SK-N-SH (cell line): ENCODE measurements around the gene SLC23A3. TPM values are rescaled to one million over a fixed set of nuclear protein-coding genes. Genes with fewer than 3 reads are reported as not detected.

ENCODE experiments used
- CTCF ChIA-PET: fragments of 300-600, 350-600 bp; formaldehyde crosslinking; extraction: SDS; loops from one replicate; lab custom pipeline; 2021; lab: Yijun Ruan, JAX
- POLR2A ChIA-PET: fragments of 350-600 bp; sonication (Branson Sonifier 250); formaldehyde crosslinking; extraction: SDS; loops from one replicate; lab custom pipeline; 2020; ENCODE audit warnings: antibody characterized with exemption, inconsistent platforms; lab: Yijun Ruan, JAX
- DNase-seq: peaks from one replicate; pipeline ENCODE4 v3.0.0; 2012
- H2AFZ ChIP-seq: fragments of 200-600 bp; sonication (generic); 2 replicates; pipeline ENCODE4 v1.8.1; 2016; ENCODE audit warnings: antibody characterized with exemption, mild to moderate bottlenecking, low read depth
- H3F3A ChIP-seq: fragments of 200-600 bp; sonication (generic); replicated peaks from 2 replicates; pipeline ENCODE3; 2016; ENCODE audit warnings: antibody characterized with exemption, mild to moderate bottlenecking; ENCODE audit not compliant: insufficient read depth
- H3K27ac ChIP-seq, 2 experiments: fragments of 200-500 bp in 1 of 2; fragments of 200-600 bp in 1 of 2; sonication (Bioruptor generic) in 1 of 2; sonication (generic), shearing (Covaris generic) in 1 of 2; 2 replicates each; pipeline versions ENCODE4 v1.5.1 to v1.6.1; 2014 to 2016; ENCODE audit warnings: low read depth in 2 of 2, inconsistent platforms in 1 of 2, low read length in 1 of 2, mild to moderate bottlenecking in 1 of 2, mixed read lengths in 1 of 2
- H3K27me3 ChIP-seq: fragments of 200-600 bp; sonication (generic), shearing (Covaris generic); 2 replicates; pipeline ENCODE4 v1.6.1; 2016; ENCODE audit warnings: mixed run types; ENCODE audit not compliant: insufficient read depth
- H3K36me3 ChIP-seq, 2 experiments: fragments of 200-500 bp in 1 of 2; fragments of 200-600 bp in 1 of 2; sonication (Bioruptor generic) in 1 of 2; sonication (generic) in 1 of 2; replicated peaks in 1 of 2; 2 replicates each; pipeline versions ENCODE3 to v1.5.1; 2014 to 2016; ENCODE audit warnings: low read length in 1 of 2, mild to moderate bottlenecking in 1 of 2; ENCODE audit not compliant: insufficient read depth in 2 of 2, control insufficient read depth in 1 of 2
- H3K4me1 ChIP-seq, 2 experiments: fragments of 200-500 bp in 1 of 2; fragments of 200-600 bp in 1 of 2; sonication (Bioruptor generic) in 1 of 2; sonication (generic), shearing (Covaris generic) in 1 of 2; 2 replicates each; pipeline versions ENCODE4 v1.5.1 to v1.6.1; 2014 to 2016; ENCODE audit warnings: low read depth in 1 of 2, low read length in 1 of 2, mixed run types in 1 of 2; ENCODE audit not compliant: insufficient read depth in 2 of 2, control insufficient read depth in 1 of 2
- H3K4me2 ChIP-seq: fragments of 200-600 bp; sonication (generic), shearing (Covaris generic); 2 replicates; pipeline ENCODE4 v1.6.1; 2017; ENCODE audit warnings: mixed run types
- H3K4me3 ChIP-seq, 2 experiments: fragments of 200-500 bp in 1 of 2; fragments of 200-600 bp in 1 of 2; sonication (Bioruptor generic) in 1 of 2; sonication (generic), shearing (Covaris generic) in 1 of 2; 2 replicates each; pipeline versions ENCODE4 v1.5.1 to v1.8.1; 2014 to 2016; ENCODE audit warnings: low read depth in 2 of 2, inconsistent platforms in 1 of 2, low read length in 1 of 2, mild to moderate bottlenecking in 1 of 2, mixed read lengths in 1 of 2, moderate library complexity in 1 of 2
- H3K79me2 ChIP-seq: fragments of 200-600 bp; sonication (generic); 2 replicates; pipeline ENCODE4 v1.8.1; 2017; ENCODE audit warnings: mild to moderate bottlenecking; ENCODE audit not compliant: insufficient read depth
- H3K9ac ChIP-seq: fragments of 200-600 bp; sonication (generic); 2 replicates; pipeline ENCODE4 v1.6.1; 2017; ENCODE audit warnings: mixed run types
- H3K9me2 ChIP-seq: fragments of 200-600 bp; sonication (generic); 2 replicates; pipeline ENCODE4 v1.6.1; 2017; ENCODE audit warnings: mixed run types
- H3K9me3 ChIP-seq: fragments of 200-600 bp; sonication (generic); 2 replicates; pipeline ENCODE4 v1.6.1; 2017; ENCODE audit warnings: mixed run types, mild to moderate bottlenecking, moderate library complexity
- H4K20me1 ChIP-seq: fragments of 200-600 bp; sonication (generic); 2 replicates; pipeline ENCODE4 v1.6.1; 2017; ENCODE audit warnings: mild to moderate bottlenecking, mixed run types; ENCODE audit not compliant: insufficient read depth
- CHD2 ChIP-seq: fragments of 150-350 bp; IDR thresholded peaks from 2 replicates; pipeline ENCODE4 v1.6.1; 2018; ENCODE audit warnings: low read length; ENCODE audit not compliant: partially characterized antibody
- EP300 ChIP-seq, 2 experiments: IDR thresholded peaks; 2 replicates each; pipeline versions ENCODE4 v1.4.0 to v1.6.1; 2012; ENCODE audit warnings: borderline replicate concordance in 1 of 2, low read depth in 1 of 2, low read length in 1 of 2
- EZH2phosphoT487 ChIP-seq: fragments of 200-600 bp; sonication (generic); IDR thresholded peaks from 2 replicates; pipeline ENCODE4 v1.6.1; 2017; ENCODE audit warnings: low read depth, mixed run types, mild to moderate bottlenecking, antibody characterized with exemption, moderate library complexity, borderline replicate concordance
- FOXJ3 ChIP-seq: sonication (generic); formaldehyde crosslinking; IDR thresholded peaks from 2 replicates; pipeline ENCODE4 v1.5.1; 2020; ENCODE audit warnings: mild to moderate bottlenecking, missing genetic modification reagents
- FOXM1 ChIP-seq: IDR thresholded peaks from 2 replicates; pipeline ENCODE4 v1.4.0; 2012; ENCODE audit warnings: low read depth, mild to moderate bottlenecking
- JUND ChIP-seq: IDR thresholded peaks from 2 replicates; pipeline ENCODE4 v1.4.0; 2012
- MEF2A ChIP-seq: IDR thresholded peaks from 2 replicates; pipeline ENCODE4 v1.4.0; 2012; ENCODE audit warnings: low read depth, borderline replicate concordance
- MXI1 ChIP-seq: IDR thresholded peaks from 2 replicates; pipeline ENCODE4 v1.6.1; 2012; ENCODE audit warnings: mild to moderate bottlenecking, low read depth, low read length, improper control_type of control experiment
- POLR2AphosphoS5 ChIP-seq: IDR thresholded peaks from 2 replicates; pipeline ENCODE4 v1.6.1; 2012; ENCODE audit warnings: low read depth, low read length
- RCOR1 ChIP-seq: fragments of 150-350 bp; IDR thresholded peaks from 2 replicates; pipeline ENCODE4 v1.6.1; 2017; ENCODE audit warnings: antibody characterized with exemption, low read length
- SIN3A ChIP-seq: IDR thresholded peaks from 2 replicates; pipeline ENCODE4 v1.6.1; 2012; ENCODE audit warnings: low read depth, mild to moderate bottlenecking, low read length, moderate library complexity, borderline replicate concordance
- TEAD4 ChIP-seq: IDR thresholded peaks from 2 replicates; pipeline ENCODE4 v1.4.0; 2012; ENCODE audit warnings: mild to moderate bottlenecking, borderline replicate concordance; ENCODE audit not compliant: insufficient read depth
- YY1 ChIP-seq: IDR thresholded peaks from 2 replicates; pipeline ENCODE4 v1.4.0; 2012; ENCODE audit warnings: low read depth, mild to moderate bottlenecking
- WGBS: methylation state at CpG from one replicate; pipeline ENCODE4 v1.1.6; 2017; ENCODE audit warnings: low lambda C conversion rate; 5-methylcytosine and 5-hydroxymethylcytosine counted together
- polyA plus RNA-seq, 3 experiments: library from polyadenylated mRNA; depleted of rRNA; stranded (reverse); fragments of >200 nt; gene quantifications; 2 replicates each; pipeline ENCODE4 v1.2.3, GENCODE V29; 2012
- TF ChIP-seq, protein P1 (sequence below): fragments of 150-350 bp; IDR thresholded peaks from 2 replicates; pipeline ENCODE4 v1.6.1; 2016; ENCODE audit warnings: mild to moderate bottlenecking, low read depth, low read length
- TF ChIP-seq, protein P2 (sequence below): IDR thresholded peaks from 2 replicates; pipeline ENCODE4 v1.4.0; 2012; ENCODE audit warnings: low read depth, borderline replicate concordance
- TF ChIP-seq, protein P3 (sequence below): IDR thresholded peaks from 2 replicates; pipeline ENCODE4 v1.4.0; 2012; ENCODE audit warnings: low read depth

SLC23A3 gene
- polyA plus RNA-seq, 1 of the 3 experiments (the other 2 are of a cell fraction) = 2.1 TPM

DNA sequence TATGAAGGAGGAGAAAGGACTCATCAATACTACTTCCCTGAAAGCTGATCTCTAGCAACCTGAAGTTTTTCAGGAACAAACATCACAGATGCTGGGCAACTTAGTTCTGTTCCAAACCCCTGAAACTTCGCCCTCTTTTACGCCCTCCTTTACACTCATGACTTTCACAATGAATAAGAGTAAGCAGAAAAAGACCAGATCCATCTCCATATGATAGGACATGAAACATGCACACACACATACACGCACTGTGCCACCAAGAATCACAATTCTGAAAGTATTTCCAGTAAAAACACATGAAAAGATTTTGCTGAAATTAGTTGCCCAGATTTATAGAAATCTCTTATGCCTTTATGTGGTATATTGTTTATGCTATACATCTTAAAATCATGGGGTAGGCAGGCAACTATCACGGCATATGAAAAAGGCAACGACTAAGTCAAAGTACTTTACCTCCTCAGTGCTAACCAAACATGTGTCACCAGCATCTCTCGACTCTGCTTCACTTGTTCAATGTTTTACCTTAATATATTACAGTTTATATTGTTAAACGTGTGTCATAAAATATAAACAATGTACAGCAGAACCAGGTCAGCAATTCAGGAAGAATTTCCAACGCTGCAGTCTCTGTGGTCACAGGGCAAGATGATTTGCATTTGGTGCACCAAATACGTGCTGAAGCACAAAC lies 57.0 kb downstream of the SLC23A3 start:
- Histone ChIP-seq H3K9me3 (no peaks in the 10 kb centered on the region), H3K4me1 (no peaks in the 10 kb centered on the region), H2AFZ (no peak overlapping the region), H3K4me2 (no peak overlapping the region), H3K9ac (no peak overlapping the region), H3K79me2 (no peaks in the 10 kb centered on the region; the same call in 1 of the 2 replicates), H3K4me3 (no peak overlapping the region), H3K9me2 (no peaks in the 10 kb centered on the region), H4K20me1 (no peaks in the 10 kb centered on the region), H3F3A (no peaks in the 10 kb centered on the region), H3K27ac (no peak overlapping the region), H3K36me3 (no peaks in the 10 kb centered on the region), H3K27me3 (no peaks in the 10 kb centered on the region)
- TF ChIP-seq FOXJ3 = no peak
- no peak for TF ChIP-seq EP300 (IDR thresholded peaks at IDR 0.05; ENCODE audit: borderline replicate concordance in 1 of 2, low read depth in 1 of 2, low read length in 1 of 2)
- no peak for TF ChIP-seq RCOR1
- TF ChIP-seq MXI1 = no peak
- no peak for TF ChIP-seq FOXM1
- TF ChIP-seq POLR2AphosphoS5 = no peak
- TF ChIP-seq MEF2A = no peak
- ChIA-PET POLR2A (no interaction called here), CTCF (interaction anchor here (0.6 to 3.0 kb wide), 11 partner anchors 9 to 133 kb away, joined by 3 to 19 read pairs (median 4); no protein-coding TSS in a partner anchor)
- WGBS = 82% methylated on average over 9 of the region's 9 CpGs
- no peak for DNase-seq

DNA sequence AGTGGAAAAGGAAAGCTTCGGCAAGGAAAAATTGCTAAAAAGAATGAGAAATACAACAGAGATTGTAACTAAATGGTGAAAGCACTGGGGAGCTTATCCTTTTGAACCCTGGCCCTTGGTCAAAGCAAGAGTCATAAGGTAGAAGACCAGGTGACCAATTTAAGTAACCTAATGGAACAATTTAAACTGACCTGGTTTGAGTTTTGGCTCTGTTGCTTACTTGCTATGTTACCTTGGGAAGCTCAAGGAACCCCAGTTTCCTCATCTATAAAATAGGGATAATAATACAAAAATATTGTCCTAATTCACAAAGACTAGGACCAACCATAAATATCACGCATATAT lies 57.8 kb downstream of the SLC23A3 start:
- TF ChIP-seq EZH2phosphoT487 (no peak), FOXM1 (no peak), TEAD4 (no peak), JUND (no peak), POLR2AphosphoS5 (no peak), SIN3A (no peak), CHD2 (no peak), YY1 (no peak), RCOR1 (no peak)
- TF ChIP-seq, protein P1, sequence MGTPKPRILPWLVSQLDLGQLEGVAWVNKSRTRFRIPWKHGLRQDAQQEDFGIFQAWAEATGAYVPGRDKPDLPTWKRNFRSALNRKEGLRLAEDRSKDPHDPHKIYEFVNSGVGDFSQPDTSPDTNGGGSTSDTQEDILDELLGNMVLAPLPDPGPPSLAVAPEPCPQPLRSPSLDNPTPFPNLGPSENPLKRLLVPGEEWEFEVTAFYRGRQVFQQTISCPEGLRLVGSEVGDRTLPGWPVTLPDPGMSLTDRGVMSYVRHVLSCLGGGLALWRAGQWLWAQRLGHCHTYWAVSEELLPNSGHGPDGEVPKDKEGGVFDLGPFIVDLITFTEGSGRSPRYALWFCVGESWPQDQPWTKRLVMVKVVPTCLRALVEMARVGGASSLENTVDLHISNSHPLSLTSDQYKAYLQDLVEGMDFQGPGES = no peak
- TF ChIP-seq, protein P2, sequence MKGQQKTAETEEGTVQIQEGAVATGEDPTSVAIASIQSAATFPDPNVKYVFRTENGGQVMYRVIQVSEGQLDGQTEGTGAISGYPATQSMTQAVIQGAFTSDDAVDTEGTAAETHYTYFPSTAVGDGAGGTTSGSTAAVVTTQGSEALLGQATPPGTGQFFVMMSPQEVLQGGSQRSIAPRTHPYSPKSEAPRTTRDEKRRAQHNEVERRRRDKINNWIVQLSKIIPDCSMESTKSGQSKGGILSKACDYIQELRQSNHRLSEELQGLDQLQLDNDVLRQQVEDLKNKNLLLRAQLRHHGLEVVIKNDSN = no peak
- TF ChIP-seq, protein P3, sequence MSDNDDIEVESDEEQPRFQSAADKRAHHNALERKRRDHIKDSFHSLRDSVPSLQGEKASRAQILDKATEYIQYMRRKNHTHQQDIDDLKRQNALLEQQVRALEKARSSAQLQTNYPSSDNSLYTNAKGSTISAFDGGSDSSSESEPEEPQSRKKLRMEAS = no peak
- POLR2A ChIA-PET = interaction anchor here (0.6 kb wide), 1 partner anchor 33 kb away, joined by 4 read pairs; no protein-coding TSS in a partner anchor
- Histone ChIP-seq H4K20me1 (no peaks in the 10 kb centered on the region), H3K4me1 (no peaks in the 10 kb centered on the region), H3K36me3 (no peaks in the 10 kb centered on the region), H3K4me3 (no peak overlapping the region), H3K4me2 (no peak overlapping the region), H3K27me3 (no peaks in the 10 kb centered on the region), H2AFZ (no peak overlapping the region), H3K27ac (no peak overlapping the region), H3K9me2 (no peaks in the 10 kb centered on the region), H3K9ac (no peak overlapping the region), H3K9me3 (no peaks in the 10 kb centered on the region), H3F3A (no peaks in the 10 kb centered on the region), H3K79me2 (no peaks in the 10 kb centered on the region; the same call in 1 of the 2 replicates)
- 82% methylated on average over 2 of the region's 2 CpGs for WGBS
- DNase-seq = no peak
- CTCF ChIA-PET = interaction anchor here (0.6 to 3.0 kb wide), 13 partner anchors 8 to 132 kb away, joined by 3 to 19 read pairs (median 4); no protein-coding TSS in a partner anchor

Other genes starting within 250 kb of the SLC23A3 start
- gene CDK5R2, start 210.4 kb downstream of the SLC23A3 start, polyA plus RNA-seq (2012; rRNA removed) = 0.19 and 0.26 TPM in 2 replicates
- 0.53 and 1.2 TPM in 2 replicates for gene FEV, start 184.8 kb downstream of the SLC23A3 start, polyA plus RNA-seq (2012; rRNA removed)
- not detected in 2 replicates for gene CRYBA2, start 176.6 kb downstream of the SLC23A3 start, polyA plus RNA-seq (2012; rRNA removed)
- gene CFAP65, start 128.5 kb downstream of the SLC23A3 start, polyA plus RNA-seq (2012; rRNA removed) = 0.95 and 1.7 TPM in 2 replicates
- 0.03 TPM in 1 of 2 replicates, not detected in the other for gene IHH, start 109.1 kb downstream of the SLC23A3 start, polyA plus RNA-seq (2012; rRNA removed)
- gene NHEJ1, start 9.2 kb downstream of the SLC23A3 start, polyA plus RNA-seq (2012; rRNA removed) = 16.3 and 21.0 TPM in 2 replicates
- 75.9 and 84.1 TPM in 2 replicates for gene CNPPD1, start 6.9 kb upstream of the SLC23A3 start, polyA plus RNA-seq (2012; rRNA removed)
- 74.6 and 94.8 TPM in 2 replicates for gene RETREG2, start 8.2 kb upstream of the SLC23A3 start, polyA plus RNA-seq (2012; rRNA removed)
- 39.9 and 46.9 TPM in 2 replicates for gene ZFAND2B, start 36.8 kb upstream of the SLC23A3 start, polyA plus RNA-seq (2012; rRNA removed)
- gene ABCB6, start 48.9 kb upstream of the SLC23A3 start, polyA plus RNA-seq (2012; rRNA removed) = 26.5 and 27.4 TPM in 2 replicates
- 29.6 and 33.2 TPM in 2 replicates for gene ATG9A, start 59.6 kb upstream of the SLC23A3 start, polyA plus RNA-seq (2012; rRNA removed)
- 22.3 and 30.8 TPM in 2 replicates for gene ANKZF1, start 59.8 kb upstream of the SLC23A3 start, polyA plus RNA-seq (2012; rRNA removed)
- gene GLB1L, start 75.4 kb upstream of the SLC23A3 start, polyA plus RNA-seq (2012; rRNA removed) = 11.7 and 14.1 TPM in 2 replicates
- gene STK16, start 75.5 kb upstream of the SLC23A3 start, polyA plus RNA-seq (2012; rRNA removed) = 57.6 and 78.6 TPM in 2 replicates
- 0.03 TPM in 1 of 2 replicates, not detected in the other for gene TUBA4B, start 83.2 kb upstream of the SLC23A3 start, polyA plus RNA-seq (2012; rRNA removed)
- gene TUBA4A, start 83.9 kb upstream of the SLC23A3 start, polyA plus RNA-seq (2012; rRNA removed) = 4.8 and 6.2 TPM in 2 replicates
- 37.2 and 39.9 TPM in 2 replicates for gene DNAJB2, start 109.3 kb upstream of the SLC23A3 start, polyA plus RNA-seq (2012; rRNA removed)
- gene PTPRN, start 139.4 kb upstream of the SLC23A3 start, polyA plus RNA-seq (2012; rRNA removed) = 7.4 and 9.5 TPM in 2 replicates
- gene RESP18, start 162.7 kb upstream of the SLC23A3 start, polyA plus RNA-seq (2012; rRNA removed) = not detected in 2 replicates
- gene DNPEP, start 217.9 kb upstream of the SLC23A3 start, polyA plus RNA-seq (2012; rRNA removed) = 80.7 and 92.6 TPM in 2 replicates
- 0.21 and 0.28 TPM in 2 replicates for gene DES, start 248.3 kb upstream of the SLC23A3 start, polyA plus RNA-seq (2012; rRNA removed)